Measurements from ENCODE around the gene DYNC1I1.

The DYNC1I1 gene

DNA sequence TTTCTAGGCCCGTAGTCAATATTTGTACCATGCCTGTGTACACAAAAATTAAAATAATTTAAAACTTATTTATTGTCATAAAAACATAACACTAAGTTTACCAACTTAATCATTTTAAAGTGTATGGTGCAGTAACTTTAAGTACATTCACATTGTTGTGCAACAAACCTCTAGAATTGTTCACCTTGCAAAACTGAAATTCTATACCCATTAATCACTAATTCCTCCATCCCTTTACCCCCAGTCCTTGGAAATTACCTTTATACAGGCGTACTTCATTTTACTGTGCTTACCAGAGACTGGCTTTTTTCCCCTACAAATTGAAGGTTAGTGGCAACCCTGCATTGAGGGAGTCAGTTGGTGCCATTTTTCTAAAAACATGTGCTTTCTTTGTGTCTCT, 6.3 kb upstream of the DYNC1I1 start:
- no peaks in the 10 kb centered on the region for H3K9me3 ChIP-seq (ENCODE audit: control insufficient read depth, low read length)
- peaks cover 5% of the 10 kb centered on the region for H3K4me1 ChIP-seq (ENCODE audit: control insufficient read depth, insufficient read depth, low read length)
- H3K27me3 ChIP-seq (replicated peaks; ENCODE audit: control insufficient read depth, insufficient read depth, low read length) = no peaks in the 10 kb centered on the region
- no peak overlapping the region for H3K9ac ChIP-seq (ENCODE audit: low read length)
- H3K36me3 ChIP-seq (ENCODE audit: control insufficient read depth, insufficient read depth, low read length, severe bottlenecking) = no peaks in the 10 kb centered on the region
- no peak for DNase-seq (ENCODE audit: low read depth)
- H3K4me3 ChIP-seq (ENCODE audit: low read length) = no peak overlapping the region

- Histone ChIP-seq H3K9ac (ENCODE audit: low read length) (no peak overlapping the region), H3K27me3 (replicated peaks; ENCODE audit: control insufficient read depth, insufficient read depth, low read length) (no peaks in the 10 kb centered on the region)
Measured at GRCh38 chr7:95766657-95767056, 5.7 kb upstream of the DYNC1I1 start.

GRCh38 chr7:95772771-95773581, 622 bp downstream of the DYNC1I1 start:
- Histone ChIP-seq H3K27me3 (replicated peaks; ENCODE audit: control insufficient read depth, insufficient read depth, low read length) (no peaks in the 10 kb centered on the region), H3K9me3 (ENCODE audit: control insufficient read depth, low read length) (no peaks in the 10 kb centered on the region), H3K4me3 (ENCODE audit: low read length) (peak overlapping the region; percentile 85), H3K9ac (ENCODE audit: low read length) (peak overlapping the region; percentile 80), H3K4me1 (ENCODE audit: control insufficient read depth, insufficient read depth, low read length) (peaks cover 13% of the 10 kb centered on the region), H3K36me3 (ENCODE audit: control insufficient read depth, insufficient read depth, low read length, severe bottlenecking) (no peaks in the 10 kb centered on the region)
- no peak for DNase-seq (ENCODE audit: low read depth)

More at GRCh38 chr7:95766657-95767056, 5.7 kb upstream of the DYNC1I1 start:
- no peak for DNase-seq (ENCODE audit: low read depth)
- Histone ChIP-seq H3K4me3 (ENCODE audit: low read length) (no peak overlapping the region), H3K4me1 (ENCODE audit: control insufficient read depth, insufficient read depth, low read length) (peaks cover 5% of the 10 kb centered on the region), H3K36me3 (ENCODE audit: control insufficient read depth, insufficient read depth, low read length, severe bottlenecking) (no peaks in the 10 kb centered on the region), H3K9me3 (ENCODE audit: control insufficient read depth, low read length) (no peaks in the 10 kb centered on the region)

- Histone ChIP-seq H3K27me3 (replicated peaks; ENCODE audit: control insufficient read depth, insufficient read depth, low read length) (no peaks in the 10 kb centered on the region), H3K9me3 (ENCODE audit: control insufficient read depth, low read length) (no peaks in the 10 kb centered on the region), H3K4me1 (ENCODE audit: control insufficient read depth, insufficient read depth, low read length) (peaks cover 8% of the 10 kb centered on the region), H3K36me3 (ENCODE audit: control insufficient read depth, insufficient read depth, low read length, severe bottlenecking) (no peaks in the 10 kb centered on the region), H3K9ac (ENCODE audit: low read length) (no peak overlapping the region), H3K4me3 (ENCODE audit: low read length) (no peak overlapping the region)
- DNase-seq (ENCODE audit: low read depth) = no peak
Measured at GRCh38 chr7:95776561-95777185, 4.3 kb downstream of the DYNC1I1 start.

- Histone ChIP-seq H3K27me3 (replicated peaks; ENCODE audit: control insufficient read depth, insufficient read depth, low read length) (no peaks in the 10 kb centered on the region), H3K9me3 (ENCODE audit: control insufficient read depth, low read length) (no peaks in the 10 kb centered on the region), H3K36me3 (ENCODE audit: control insufficient read depth, insufficient read depth, low read length, severe bottlenecking) (no peaks in the 10 kb centered on the region), H3K4me1 (ENCODE audit: control insufficient read depth, insufficient read depth, low read length) (peaks cover 8% of the 10 kb centered on the region), H3K9ac (ENCODE audit: low read length) (no peak overlapping the region), H3K4me3 (ENCODE audit: low read length) (no peak overlapping the region)
- DNase-seq (ENCODE audit: low read depth) = no peak
Measured at GRCh38 chr7:95777269-95777668, 4.9 kb downstream of the DYNC1I1 start.

DNA sequence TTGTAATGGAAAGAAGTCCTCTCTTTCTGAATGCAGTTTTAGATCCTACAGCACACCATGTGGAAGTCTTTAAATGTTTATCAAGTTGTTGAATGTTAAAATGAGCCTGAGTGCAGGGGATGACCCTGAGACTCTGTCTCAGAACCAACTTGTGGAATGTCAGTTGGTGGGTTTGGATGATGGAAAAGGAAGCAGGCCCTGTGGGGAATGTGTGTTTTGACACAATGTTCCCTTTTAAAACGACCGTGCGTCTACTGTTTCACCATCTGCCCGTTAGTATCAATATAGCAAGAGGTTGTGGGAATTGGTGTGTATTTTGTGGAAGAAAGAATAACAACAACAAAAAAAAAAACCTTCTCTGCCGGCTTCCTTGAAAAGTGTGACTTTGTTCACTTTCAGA, 8.3 kb downstream of the DYNC1I1 start:
- H3K9me3 ChIP-seq (ENCODE audit: control insufficient read depth, low read length) = no peaks in the 10 kb centered on the region
- H3K27me3 ChIP-seq (replicated peaks; ENCODE audit: control insufficient read depth, insufficient read depth, low read length) = no peaks in the 10 kb centered on the region
- no peak overlapping the region for H3K4me3 ChIP-seq (ENCODE audit: low read length)
- no peak overlapping the region for H3K9ac ChIP-seq (ENCODE audit: low read length)
- no peaks in the 10 kb centered on the region for H3K36me3 ChIP-seq (ENCODE audit: control insufficient read depth, insufficient read depth, low read length, severe bottlenecking)
- DNase-seq (ENCODE audit: low read depth) = no peak
- no peaks in the 10 kb centered on the region for H3K4me1 ChIP-seq (ENCODE audit: control insufficient read depth, insufficient read depth, low read length)

GRCh38 chr7:95781961-95782586, 9.7 kb downstream of the DYNC1I1 start:
- no peak for DNase-seq (ENCODE audit: low read depth)
- Histone ChIP-seq H3K4me1 (ENCODE audit: control insufficient read depth, insufficient read depth, low read length) (no peaks in the 10 kb centered on the region), H3K27me3 (replicated peaks; ENCODE audit: control insufficient read depth, insufficient read depth, low read length) (no peaks in the 10 kb centered on the region), H3K9me3 (ENCODE audit: control insufficient read depth, low read length) (no peaks in the 10 kb centered on the region), H3K4me3 (ENCODE audit: low read length) (no peak overlapping the region), H3K9ac (ENCODE audit: low read length) (no peak overlapping the region), H3K36me3 (ENCODE audit: control insufficient read depth, insufficient read depth, low read length, severe bottlenecking) (no peaks in the 10 kb centered on the region)

- H3K4me1 ChIP-seq (ENCODE audit: control insufficient read depth, insufficient read depth, low read length) = no peaks in the 10 kb centered on the region
- no peaks in the 10 kb centered on the region for H3K36me3 ChIP-seq (ENCODE audit: control insufficient read depth, insufficient read depth, low read length, severe bottlenecking)
- no peak for DNase-seq (ENCODE audit: low read depth)
- no peaks in the 10 kb centered on the region for H3K9me3 ChIP-seq (ENCODE audit: control insufficient read depth, low read length)
- no peak overlapping the region for H3K9ac ChIP-seq (ENCODE audit: low read length)
- no peaks in the 10 kb centered on the region for H3K27me3 ChIP-seq (replicated peaks; ENCODE audit: control insufficient read depth, insufficient read depth, low read length)
- no peak overlapping the region for H3K4me3 ChIP-seq (ENCODE audit: low read length)
Measured at GRCh38 chr7:95784796-95785195, 12.4 kb downstream of the DYNC1I1 start.

DNA sequence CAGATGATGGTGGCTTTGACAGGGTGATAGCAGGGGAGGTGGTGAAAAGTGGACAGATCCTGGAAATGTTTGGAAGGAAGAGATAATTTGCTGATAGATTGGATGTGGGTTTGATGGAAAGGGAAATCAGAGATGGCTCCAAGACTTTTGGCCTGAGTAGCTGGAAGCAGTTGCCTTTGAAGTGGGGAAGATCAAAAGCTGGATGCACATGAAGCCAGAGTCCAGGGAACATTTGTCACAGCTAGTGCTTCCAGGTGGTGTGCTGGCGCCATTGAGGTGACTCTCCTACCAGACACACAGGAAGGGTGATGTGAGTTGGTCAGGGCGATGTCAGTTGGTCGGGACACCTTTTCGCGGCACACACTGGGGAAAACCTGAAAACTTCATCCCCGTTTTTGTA, 15.9 kb downstream of the DYNC1I1 start:
- no peaks in the 10 kb centered on the region for H3K4me1 ChIP-seq (ENCODE audit: control insufficient read depth, insufficient read depth, low read length)
- no peaks in the 10 kb centered on the region for H3K36me3 ChIP-seq (ENCODE audit: control insufficient read depth, insufficient read depth, low read length, severe bottlenecking)

DNA sequence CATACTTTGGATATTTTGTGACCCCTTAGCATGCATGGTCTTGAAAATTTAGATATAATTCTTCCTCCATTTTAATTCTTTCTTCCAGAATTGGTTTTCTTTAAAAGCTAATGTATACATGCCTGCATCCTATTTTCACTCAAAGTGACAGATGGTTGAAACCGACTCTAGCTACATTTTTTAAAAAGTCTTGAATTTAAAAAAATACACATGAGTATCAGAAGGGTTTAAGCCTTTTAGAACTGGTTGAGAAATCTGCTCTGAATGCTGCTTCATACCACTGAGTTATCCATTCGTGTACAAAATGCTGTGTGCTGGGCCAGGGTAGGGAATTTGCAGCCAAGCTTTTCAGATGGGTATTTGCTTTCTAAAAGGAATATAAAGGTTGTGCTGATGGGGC, 16.5 kb downstream of the DYNC1I1 start:
- no peak for DNase-seq (ENCODE audit: low read depth)
- H3K27me3 ChIP-seq (replicated peaks; ENCODE audit: control insufficient read depth, insufficient read depth, low read length) = no peaks in the 10 kb centered on the region
- no peak overlapping the region for H3K4me3 ChIP-seq (ENCODE audit: low read length)
- H3K9ac ChIP-seq (ENCODE audit: low read length) = no peak overlapping the region
- no peaks in the 10 kb centered on the region for H3K9me3 ChIP-seq (ENCODE audit: control insufficient read depth, low read length)
- H3K36me3 ChIP-seq (ENCODE audit: control insufficient read depth, insufficient read depth, low read length, severe bottlenecking) = no peaks in the 10 kb centered on the region
- no peaks in the 10 kb centered on the region for H3K4me1 ChIP-seq (ENCODE audit: control insufficient read depth, insufficient read depth, low read length)

More for the DNA sequence above, 15.9 kb downstream of the DYNC1I1 start:
- Histone ChIP-seq H3K4me3 (ENCODE audit: low read length) (no peak overlapping the region), H3K27me3 (replicated peaks; ENCODE audit: control insufficient read depth, insufficient read depth, low read length) (no peaks in the 10 kb centered on the region), H3K9ac (ENCODE audit: low read length) (no peak overlapping the region), H3K9me3 (ENCODE audit: control insufficient read depth, low read length) (no peaks in the 10 kb centered on the region)
- no peak for DNase-seq (ENCODE audit: low read depth)

DNA sequence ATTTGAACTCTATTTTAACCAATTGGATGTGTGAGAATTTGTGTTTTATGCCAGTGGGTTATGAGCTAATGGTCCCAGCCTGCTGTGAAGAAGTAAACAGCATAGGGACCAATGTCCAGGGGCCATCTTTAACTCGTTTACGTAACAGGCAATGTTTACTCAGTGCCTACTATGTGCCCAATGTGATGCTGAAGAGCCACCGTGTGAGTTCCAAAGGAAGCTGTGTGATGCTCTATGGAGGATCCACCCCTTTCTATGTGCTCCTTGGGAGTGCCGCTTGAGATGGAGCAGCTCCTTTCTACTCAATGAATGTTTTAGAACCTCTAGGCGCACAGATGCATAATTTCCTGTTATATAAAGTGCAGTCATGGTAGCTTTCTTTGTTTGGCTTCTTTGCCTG, 21.3 kb downstream of the DYNC1I1 start:
- H3K9ac ChIP-seq (ENCODE audit: low read length) = no peak overlapping the region
- H3K9me3 ChIP-seq (ENCODE audit: control insufficient read depth, low read length) = no peaks in the 10 kb centered on the region
- no peaks in the 10 kb centered on the region for H3K36me3 ChIP-seq (ENCODE audit: control insufficient read depth, insufficient read depth, low read length, severe bottlenecking)
- no peaks in the 10 kb centered on the region for H3K4me1 ChIP-seq (ENCODE audit: control insufficient read depth, insufficient read depth, low read length)
- no peaks in the 10 kb centered on the region for H3K27me3 ChIP-seq (replicated peaks; ENCODE audit: control insufficient read depth, insufficient read depth, low read length)
- H3K4me3 ChIP-seq (ENCODE audit: low read length) = no peak overlapping the region
- no peak for DNase-seq (ENCODE audit: low read depth)
